Small intestine (tissue), 7 donors: ENCODE results near the gene TMOD3. TPM values are rescaled to one million over a fixed set of nuclear protein-coding genes. Genes with fewer than 3 reads are reported as not detected.
A peak's percentile ranks its signal among the peaks of the same experiment; 100 is the strongest.

Experiments used
- DNase-seq, 2 donors: peaks; one replicate each; pipeline versions ENCODE4 v3.0.0 to v3.0.0-alpha.2; 2013
- FAIRE-seq: peaks from 2 replicates; lab custom pipeline; 2012; peaks lifted over from hg19 to GRCh38; lab: Jason Lieb, UNC
- H3K27ac ChIP-seq, 3 donors: one replicate each; pipeline ENCODE4 v1.5.1; 2013; ENCODE audit warnings: low read length in 2 of 3, mild to moderate bottlenecking in 2 of 3, control low read depth in 1 of 3, inconsistent platforms in 1 of 3, low read depth in 1 of 3, moderate library complexity in 1 of 3
- H3K27me3 ChIP-seq, 3 donors: one replicate each; pipeline ENCODE4 v1.6.1; 2013; ENCODE audit warnings: low read length in 3 of 3, inconsistent platforms in 1 of 3; ENCODE audit not compliant: control insufficient read depth in 3 of 3, insufficient read depth in 3 of 3
- H3K36me3 ChIP-seq, 3 donors: one replicate each; pipeline ENCODE4 v1.6.1; 2013; ENCODE audit warnings: low read length in 3 of 3, inconsistent platforms in 1 of 3, low read depth in 1 of 3, mild to moderate bottlenecking in 1 of 3, moderate library complexity in 1 of 3; ENCODE audit not compliant: control insufficient read depth in 3 of 3, insufficient read depth in 2 of 3
- H3K4me1 ChIP-seq, 3 donors: one replicate each; pipeline ENCODE4 v1.6.1; 2013; ENCODE audit warnings: low read length in 2 of 3, inconsistent platforms in 1 of 3, low read depth in 1 of 3, mild to moderate bottlenecking in 1 of 3, moderate library complexity in 1 of 3; ENCODE audit not compliant: control insufficient read depth in 3 of 3, insufficient read depth in 2 of 3
- H3K4me3 ChIP-seq, 3 donors: one replicate each; pipeline ENCODE4 v1.5.1; 2013; ENCODE audit warnings: low read length in 3 of 3, control low read depth in 1 of 3, inconsistent platforms in 1 of 3, low read depth in 1 of 3, mild to moderate bottlenecking in 1 of 3, moderate library complexity in 1 of 3
- H3K9me3 ChIP-seq, 2 donors: one replicate each; pipeline ENCODE4 v1.6.1; 2013; ENCODE audit warnings: low read depth in 1 of 2, low read length in 1 of 2; ENCODE audit not compliant: control insufficient read depth in 2 of 2, insufficient read depth in 1 of 2
- WGBS, 3 donors: extraction: QIAGEN DNeasy Blood & Tissue Kit; methylation state at CpG; one replicate each; pipeline ENCODE4 v1.1.7; 2013; 5-methylcytosine and 5-hydroxymethylcytosine counted together
- polyA plus RNA-seq, 4 donors: library from polyadenylated mRNA; stranded (reverse) in 3 of 4; unstranded in 1 of 4; fragments of 200-250 nt in 3 of 4; fragments of 120-200 nt in 1 of 4; gene quantifications; one replicate each; pipeline versions ENCODE4 v1.2.1 to v1.2.3, GENCODE V29; 2013
- donor health status: healthy with polysubstance abuse.
- donor health status: control.
- donor health status: control.
- donor health status: Bipolar disorder and iron deficiency.
- donor health status: healthy.

TMOD3 gene
- polyA plus RNA-seq, 4 donors = 13.2 to 44.8 (median 17.0) TPM

- H3K36me3 ChIP-seq = peaks cover 0 to 3% (median 0%) of the 10 kb centered on the region in 3 donors
- H3K27ac ChIP-seq = no peak overlapping the region
- DNase-seq (no peak), FAIRE-seq (no peak)
- no peaks in the 10 kb centered on the region for H3K27me3 ChIP-seq
- no peak overlapping the region for H3K4me3 ChIP-seq
- 67 to 77% (median 75%) methylated on average over 1 of the region's 1 CpG for WGBS, 3 donors
- peaks cover 0 to 19% (median 7%) of the 10 kb centered on the region in 3 donors for H3K4me1 ChIP-seq
- no peaks in the 10 kb centered on the region for H3K9me3 ChIP-seq
Observed at GRCh38 chr15:51833772-51834171, 4.3 kb downstream of the TMOD3 start.

- Histone ChIP-seq H3K4me1 (peaks cover 6 to 25% (median 20%) of the 10 kb centered on the region in 3 donors), H3K36me3 (no peaks in the 10 kb centered on the region), H3K27me3 (no peaks in the 10 kb centered on the region), H3K27ac (no peak overlapping the region), H3K4me3 (no peak overlapping the region), H3K9me3 (no peaks in the 10 kb centered on the region)
- FAIRE-seq (no peak), DNase-seq (peak in 1 of 2 donors; percentile 35)
- WGBS, 3 donors = 44 to 69% (median 56%) methylated on average over 4 of the region's 4 CpGs
Observed at GRCh38 chr15:51837792-51838251, 8.4 kb downstream of the TMOD3 start.

- H3K4me3 ChIP-seq = no peak overlapping the region
- H3K27ac ChIP-seq = no peak overlapping the region
- H3K27me3 ChIP-seq = no peaks in the 10 kb centered on the region
- DNase-seq = no peak
- no peak for FAIRE-seq
- WGBS, 3 donors = 79 to 91% (median 86%) methylated on average over 2 of the region's 2 CpGs
- no peaks in the 10 kb centered on the region for H3K9me3 ChIP-seq
- peaks cover 6 to 30% (median 24%) of the 10 kb centered on the region in 3 donors for H3K4me1 ChIP-seq
- H3K36me3 ChIP-seq = no peaks in the 10 kb centered on the region
Observed at GRCh38 chr15:51838270-51838669, 8.8 kb downstream of the TMOD3 start.

- Histone ChIP-seq H3K4me1 (peaks cover 6 to 40% (median 34%) of the 10 kb centered on the region in 3 donors), H3K4me3 (no peak overlapping the region), H3K9me3 (no peaks in the 10 kb centered on the region), H3K27ac (no peak overlapping the region), H3K36me3 (no peaks in the 10 kb centered on the region), H3K27me3 (no peaks in the 10 kb centered on the region)
- WGBS, 3 donors = 71 to 82% (median 75%) methylated on average over 4 of the region's 4 CpGs
- FAIRE-seq (no peak), DNase-seq (no peak)
Observed at GRCh38 chr15:51840692-51841091, 11.2 kb downstream of the TMOD3 start.

- WGBS, 3 donors = 78 to 92% (median 91%) methylated on average over 5 of the region's 5 CpGs
- FAIRE-seq = no peak
- H3K4me1 ChIP-seq = peaks cover 6 to 44% (median 38%) of the 10 kb centered on the region in 3 donors
Observed at GRCh38 chr15:51841406-51842040, 12.1 kb downstream of the TMOD3 start.

GRCh38 chr15:51842265-51842664 lies 12.8 kb downstream of the TMOD3 start:
- Histone ChIP-seq H3K27me3 (no peaks in the 10 kb centered on the region), H3K36me3 (no peaks in the 10 kb centered on the region), H3K27ac (peak overlapping the region in 2 of 3 donors; percentile 17 to 78), H3K9me3 (no peaks in the 10 kb centered on the region), H3K4me1 (peaks cover 6 to 44% (median 40%) of the 10 kb centered on the region in 3 donors), H3K4me3 (no peak overlapping the region)
- DNase-seq (no peak), FAIRE-seq (no peak)
- whole genome bisulfite sequencing, 3 donors = 92 to 93% (median 92%) methylated on average over 3 of the region's 3 CpGs

More at GRCh38 chr15:51841406-51842040, 12.1 kb downstream of the TMOD3 start:
- H3K36me3 ChIP-seq = no peaks in the 10 kb centered on the region
- H3K4me3 ChIP-seq = no peak overlapping the region
- DNase-seq = no peak
- H3K27ac ChIP-seq = peak overlapping the region in 1 of 3 donors; percentile 17
- H3K9me3 ChIP-seq = no peaks in the 10 kb centered on the region
- H3K27me3 ChIP-seq = no peaks in the 10 kb centered on the region

- peak; percentile 51 to 84 for DNase-seq
- Histone ChIP-seq H3K36me3 (no peaks in the 10 kb centered on the region), H3K4me3 (no peak overlapping the region), H3K9me3 (no peaks in the 10 kb centered on the region), H3K4me1 (peaks cover 6 to 40% (median 39%) of the 10 kb centered on the region in 3 donors), H3K27ac (peak overlapping the region in 2 of 3 donors; percentile 38 to 78), H3K27me3 (no peaks in the 10 kb centered on the region)
- no peak for FAIRE-seq
- 14 to 48% (median 36%) methylated on average over 6 of the region's 6 CpGs for WGBS, 3 donors
Observed at GRCh38 chr15:51842852-51843737, 13.6 kb downstream of the TMOD3 start.

- no peak overlapping the region for H3K4me3 ChIP-seq
- peaks cover 6 to 40% (median 36%) of the 10 kb centered on the region in 3 donors for H3K4me1 ChIP-seq
- FAIRE-seq (no peak), DNase-seq (peak in 1 of 2 donors; percentile 17)
- no peaks in the 10 kb centered on the region for H3K9me3 ChIP-seq
- no peaks in the 10 kb centered on the region for H3K27me3 ChIP-seq
- peak overlapping the region in 1 of 3 donors; percentile 39 for H3K27ac ChIP-seq
- 60 to 81% (median 73%) methylated on average over 4 of the region's 4 CpGs for WGBS, 3 donors
- no peaks in the 10 kb centered on the region for H3K36me3 ChIP-seq
Observed at GRCh38 chr15:51844747-51845426, 15.4 kb downstream of the TMOD3 start.
